ENCODE data around the gene COTL1.

GRCh38 chr16:84563064-84563715, 54.7 kb downstream of the COTL1 start:
- no peak for TF ChIP-seq ZBTB39 (CRISPR knock-in tag; IDR thresholded peaks at IDR 0.05)
- no peak for TF ChIP-seq TCF7L2 (IDR thresholded peaks at IDR 0.05; ENCODE audit: low read depth, low read length)
